Esophagus muscularis mucosa (tissue), 4 donors: ENCODE measurements around the gene FAAP100. TPM values are rescaled to one million over a fixed set of nuclear protein-coding genes. Genes with fewer than 3 reads are reported as not detected.

Source experiments
- DNase-seq: peaks from one replicate; pipeline ENCODE4 v3.0.0-alpha.2; 2017; ENCODE audit errors: extremely low spot score
- H3K27ac ChIP-seq, 4 donors: fragments of 200-600 bp; sonication (generic); replicated peaks in 1 of 4; 1 replicate in 3 of 4; 2 replicates in 1 of 4; pipeline ENCODE4 v1.5.1; 2016 to 2019; ENCODE audit warnings: mild to moderate bottlenecking in 1 of 4
- H3K27me3 ChIP-seq, 4 donors: fragments of 200-600 bp; sonication (generic); one replicate each; pipeline versions ENCODE4 v1.5.1 to v1.6.0; 2016 to 2019
- H3K36me3 ChIP-seq, 4 donors: fragments of 200-600 bp; sonication (generic); one replicate each; pipeline ENCODE4 v1.5.1; 2016 to 2019
- H3K4me1 ChIP-seq, 4 donors: fragments of 200-600 bp; sonication (generic); one replicate each; pipeline ENCODE4 v1.5.1; 2016 to 2019
- H3K4me3 ChIP-seq, 4 donors: fragments of 200-600 bp; sonication (generic); 1 replicate in 2 of 4; 2 replicates in 2 of 4; pipeline ENCODE4 v1.5.1; 2016 to 2019; ENCODE audit warnings: mild to moderate bottlenecking in 4 of 4, moderate library complexity in 1 of 4
- H3K9me3 ChIP-seq, 4 donors: fragments of 200-600 bp; sonication (generic); 1 replicate in 3 of 4; 2 replicates in 1 of 4; pipeline ENCODE4 v1.5.1; 2016 to 2019
- CTCF ChIP-seq, 3 experiments: fragments of 200-600 bp in 2 of 3; fragments of 450-650 bp in 1 of 3; sonication (generic) in 2 of 3; IDR thresholded peaks; one replicate each; pipeline ENCODE4 v1.5.1; 2017 to 2019; ENCODE audit warnings: antibody characterized with exemption in 3 of 3, mild to moderate bottlenecking in 2 of 3, moderate library complexity in 1 of 3
- EP300 ChIP-seq: sonication (generic); formaldehyde crosslinking; IDR thresholded peaks from one replicate; pipeline ENCODE4 v1.6.1; 2017; ENCODE audit warnings: antibody characterized with exemption
- POLR2A ChIP-seq: fragments of 450-650 bp; IDR thresholded peaks from one replicate; pipeline ENCODE4 v1.6.1; 2017; ENCODE audit warnings: antibody characterized with exemption, moderate library complexity, mild to moderate bottlenecking, low read depth
- POLR2AphosphoS5 ChIP-seq, 2 donors: sonication (generic); formaldehyde crosslinking; IDR thresholded peaks; one replicate each; pipeline ENCODE4 v1.6.1; 2017; ENCODE audit warnings: antibody characterized with exemption in 2 of 2
- WGBS: methylation state at CpG from one replicate; pipeline ENCODE4 v1.1.5; 2018; 5-methylcytosine and 5-hydroxymethylcytosine counted together
- intact Hi-C: fragments of 100-400 bp; cut with DNase I; formaldehyde crosslinking; loops from one replicate; pipeline ENCODE4 v1.15.1; 2023
- total RNA-seq, 4 donors: library from RNA; depleted of rRNA; stranded (reverse); fragments of >200 nt; gene quantifications; one replicate each; pipeline versions ENCODE4 v1.1.0 to v1.2.1, GENCODE V29; 2016

The FAAP100 gene
- total RNA-seq, 4 donors from 2014 or later: 13.7 to 33.3 (median 18.6) TPM

- Histone ChIP-seq H3K9me3 (no peaks in the 10 kb centered on the region), H3K27ac (no peak overlapping the region), H3K4me1 (peaks cover 0 to 18% (median 12%) of the 10 kb centered on the region in 4 donors), H3K27me3 (peaks cover 0 to 67% (median 39%) of the 10 kb centered on the region in 4 donors), H3K36me3 (no peaks in the 10 kb centered on the region), H3K4me3 (no peak overlapping the region)
- TF ChIP-seq EP300: no peak
- no peak for TF ChIP-seq POLR2A
- no peak for TF ChIP-seq CTCF (IDR thresholded peaks at IDR 0.05)
- TF ChIP-seq POLR2AphosphoS5 (IDR thresholded peaks at IDR 0.05): no peak
- DNase-seq: no peak
- no CpG with 5 or more reads among the region's 62 CpGs for WGBS
- intact Hi-C loops: no loop called here
These were observed 23.3 kb downstream of the FAAP100 start for GRCh38 chr17:81528651-81529436.

- DNase-seq: no peak
- WGBS: 60% methylated on average over 4 of the region's 20 CpGs
- intact Hi-C loops: no loop called here
- no peak overlapping the region for H3K4me3 ChIP-seq
- peaks cover 0 to 68% (median 44%) of the 10 kb centered on the region in 4 donors for H3K27me3 ChIP-seq
- TF ChIP-seq CTCF (IDR thresholded peaks at IDR 0.05): no peak
- TF ChIP-seq POLR2A: no peak
- TF ChIP-seq POLR2AphosphoS5 (IDR thresholded peaks at IDR 0.05): no peak
- TF ChIP-seq EP300: no peak
- peaks cover 4 to 23% (median 17%) of the 10 kb centered on the region in 4 donors for H3K4me1 ChIP-seq
- H3K36me3 ChIP-seq: no peaks in the 10 kb centered on the region
- no peak overlapping the region for H3K27ac ChIP-seq
- no peaks in the 10 kb centered on the region for H3K9me3 ChIP-seq
These were observed 23.8 kb downstream of the FAAP100 start for GRCh38 chr17:81528384-81528650.

GRCh38 chr17:81527591-81528383 lies 24.4 kb downstream of the FAAP100 start, which contains the start of gene FSCN2:
Gene FSCN2 (plus strand): TSS chr17:81528377. CDS start chr17:81528532, 155 bp downstream.
- intact Hi-C loops: no loop called here
- no peaks in the 10 kb centered on the region for H3K9me3 ChIP-seq

More at GRCh38 chr17:81527591-81528383, 24.4 kb downstream of the FAAP100 start, which contains the start of gene FSCN2:
- 47% methylated on average over 21 of the region's 42 CpGs for WGBS
- Histone ChIP-seq H3K27me3 (peaks cover 0 to 68% (median 46%) of the 10 kb centered on the region in 4 donors), H3K27ac (no peak within 1 kb of the TSS), H3K4me1 (peaks cover 5 to 28% (median 22%) of the 10 kb centered on the region in 4 donors), H3K4me3 (no peak within 1 kb of the TSS), H3K36me3 (no peaks in the 10 kb centered on the region)
- no peak for TF ChIP-seq EP300
- TF ChIP-seq CTCF (IDR thresholded peaks at IDR 0.05): peak in 1 of 3 experiments; percentile 6
- no peak for TF ChIP-seq POLR2AphosphoS5 (IDR thresholded peaks at IDR 0.05)
- no peak for TF ChIP-seq POLR2A
- no peak for DNase-seq
